Amygdala (tissue), 56 donors: Measurements from ENCODE around the gene GSS.

ENCODE experiments used
- DNase-seq, 56 donors: peaks; one replicate each; lab custom pipeline; 2025; lab: John Stamatoyannopoulos, UW

The GSS gene

GRCh38 chr20:34955231-34956040 lies at the start of gene GSS, which contains the start of gene MYH7B:
Gene GSS, minus strand, starts transcription at chr20:34955806. Its CDS starts 3,954 bp downstream, at chr20:34951852.
Gene MYH7B, plus strand, starts transcription at chr20:34955868. Its CDS starts 22,138 bp downstream, at chr20:34978006.
- peak; percentile 54 to 96 (median 91) for DNase-seq

GRCh38 chr20:35004749-35005462 lies 49.3 kb upstream of the GSS start:
- no peak for DNase-seq

GRCh38 chr20:35004051-35004725 lies 48.6 kb upstream of the GSS start:
- no peak for DNase-seq

GRCh38 chr20:35003211-35004031 lies 47.8 kb upstream of the GSS start:
- no peak for DNase-seq

GRCh38 chr20:35002426-35003210 lies 47.0 kb upstream of the GSS start:
- DNase-seq = no peak

GRCh38 chr20:35001596-35002362 lies 46.2 kb upstream of the GSS start:
- no peak for DNase-seq

GRCh38 chr20:35000922-35001595 lies 45.5 kb upstream of the GSS start:
- no peak for DNase-seq

- DNase-seq = no peak
Measured at GRCh38 chr20:35000311-35000921, 44.8 kb upstream of the GSS start.

- no peak for DNase-seq
Measured at GRCh38 chr20:34999782-35000181, 44.2 kb upstream of the GSS start.

GRCh38 chr20:34999021-34999451 lies 43.4 kb upstream of the GSS start:
- no peak for DNase-seq

- no peak for DNase-seq
Measured at GRCh38 chr20:34998331-34998950, 42.8 kb upstream of the GSS start.

GRCh38 chr20:34997774-34998173 lies 42.2 kb upstream of the GSS start:
- no peak for DNase-seq

- peak in 29 of 56 donors; percentile 10 to 62 (median 33) for DNase-seq
Measured at GRCh38 chr20:34997131-34997561, 41.5 kb upstream of the GSS start.

GRCh38 chr20:34996243-34997028 lies 40.8 kb upstream of the GSS start:
- no peak for DNase-seq

- DNase-seq = no peak
Measured at GRCh38 chr20:34995696-34996095, 40.1 kb upstream of the GSS start.

GRCh38 chr20:34995192-34995591 lies 39.6 kb upstream of the GSS start:
- DNase-seq = no peak
